Transverse colon (tissue), 4 donors: ENCODE results near the gene ANO9. TPM values are rescaled to one million over a fixed set of nuclear protein-coding genes. Genes with fewer than 3 reads are reported as not detected.

Experiments
- DNase-seq: peaks from one replicate; pipeline ENCODE4 v3.0.0-alpha.2; 2019
- H3K27ac ChIP-seq, 4 donors: fragments of 200-600 bp; sonication (generic); 2 replicates each; pipeline ENCODE4 v1.5.1; 2016 to 2018; ENCODE audit warnings: inconsistent platforms in 4 of 4
- H3K27me3 ChIP-seq: fragments of 200-600 bp; sonication (generic); 2 replicates; pipeline ENCODE4 v1.5.1; 2017; ENCODE audit warnings: inconsistent platforms
- H3K36me3 ChIP-seq, 4 donors: fragments of 200-600 bp; sonication (generic); 2 replicates each; pipeline ENCODE4 v1.5.1; 2017 to 2019; ENCODE audit warnings: inconsistent platforms in 4 of 4
- H3K4me1 ChIP-seq, 4 donors: fragments of 200-600 bp; sonication (generic); 2 replicates each; pipeline ENCODE4 v1.5.1; 2017 to 2020; ENCODE audit warnings: inconsistent platforms in 4 of 4
- H3K4me3 ChIP-seq, 4 donors: fragments of 200-600 bp; sonication (generic); 1 replicate in 1 of 4; 2 replicates in 3 of 4; pipeline versions ENCODE4 v1.5.1 to v1.6.1; 2017 to 2019; ENCODE audit warnings: inconsistent platforms in 4 of 4
- H3K9me3 ChIP-seq, 2 donors: fragments of 200-600 bp; sonication (generic); 2 replicates each; pipeline ENCODE4 v1.5.1; 2017 to 2019; ENCODE audit warnings: inconsistent platforms in 2 of 2
- EP300 ChIP-seq: sonication (generic); formaldehyde crosslinking; IDR thresholded peaks from one replicate; pipeline ENCODE4 v1.6.1; 2017; ENCODE audit warnings: antibody characterized with exemption, low read depth
- POLR2A ChIP-seq: fragments of 450-650 bp; IDR thresholded peaks from one replicate; pipeline ENCODE4 v1.6.1; 2016; ENCODE audit warnings: antibody characterized with exemption, mild to moderate bottlenecking, moderate library complexity
- POLR2AphosphoS5 ChIP-seq, 3 donors: sonication (generic); formaldehyde crosslinking; IDR thresholded peaks; one replicate each; pipeline ENCODE4 v1.6.1; 2016; ENCODE audit warnings: antibody characterized with exemption in 3 of 3
- WGBS, 2 donors: methylation state at CpG; one replicate each; pipeline ENCODE4 v1.1.5; 2018; ENCODE audit warnings: low coverage in 1 of 2; 5-methylcytosine and 5-hydroxymethylcytosine counted together
- in situ Hi-C, 4 donors: fragments of 200-750 bp; cut with MboI; loops; one replicate each; pipeline versions ENCODE4 v1.15.0 to v1.15.1; 2017; ENCODE audit warnings: low sequenced_read_pairs in 3 of 4, low pct_ligation_motif_present in 1 of 4, low pct_unique_long_range_greater_than_20kb in 1 of 4
- intact Hi-C: fragments of 100-400 bp; cut with DNase I; formaldehyde crosslinking; loops from one replicate; pipeline ENCODE4 v1.15.1; 2023; ENCODE audit warnings: low total_unique reads
- total RNA-seq, 4 donors: library from RNA; depleted of rRNA; stranded (reverse); fragments of >200 nt; gene quantifications; one replicate each; pipeline ENCODE4 v1.1.0, GENCODE V29; 2016
- TF ChIP-seq, protein P1 (sequence below), 5 experiments: fragments of 200-600 bp in 3 of 5; fragments of 450-650 bp in 2 of 5; sonication (generic) in 3 of 5; IDR thresholded peaks; 1 replicate in 2 of 5; 2 replicates in 3 of 5; pipeline ENCODE4 v1.5.1; 2016 to 2017; ENCODE audit warnings: antibody characterized with exemption in 5 of 5, inconsistent platforms in 3 of 5, mild to moderate bottlenecking in 2 of 5, moderate library complexity in 1 of 5

Gene ANO9
- total RNA-seq, 4 donors from 2014 or later: 117 to 490 (median 296) TPM

DNA sequence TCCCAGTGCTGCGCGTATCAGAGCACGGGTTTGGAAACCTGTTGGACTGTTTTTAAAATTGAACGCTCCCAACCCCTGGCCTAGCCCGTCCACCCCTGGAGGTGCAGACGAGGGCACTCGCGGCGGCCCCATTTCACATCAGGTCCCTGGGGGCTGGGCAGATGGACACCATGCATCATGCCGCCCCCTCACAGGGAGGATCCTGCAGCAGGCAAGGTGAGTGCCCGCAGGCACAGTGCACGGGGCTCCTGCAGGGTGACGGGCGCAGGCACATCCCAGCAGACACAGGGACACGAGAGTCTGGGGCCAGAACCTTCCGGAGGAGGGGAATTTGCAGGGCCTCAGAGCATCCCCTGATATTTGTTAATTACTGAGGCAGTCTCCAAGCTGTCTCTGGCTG is 7.3 kb downstream of the ANO9 start:
- no peaks in the 10 kb centered on the region for H3K27me3 ChIP-seq
- WGBS, 2 donors: 90 to 93% methylated on average over 3 to 16 of the region's 16 CpGs
- H3K4me1 ChIP-seq: no peaks in the 10 kb centered on the region
- no peak for DNase-seq
- in situ Hi-C loops (no loop called here), intact Hi-C loops (no loop called here)
- H3K9me3 ChIP-seq: no peaks in the 10 kb centered on the region
- TF ChIP-seq EP300 (no peak), POLR2A (no peak), POLR2AphosphoS5 (IDR thresholded peaks at IDR 0.05) (no peak)
- TF ChIP-seq, protein P1, sequence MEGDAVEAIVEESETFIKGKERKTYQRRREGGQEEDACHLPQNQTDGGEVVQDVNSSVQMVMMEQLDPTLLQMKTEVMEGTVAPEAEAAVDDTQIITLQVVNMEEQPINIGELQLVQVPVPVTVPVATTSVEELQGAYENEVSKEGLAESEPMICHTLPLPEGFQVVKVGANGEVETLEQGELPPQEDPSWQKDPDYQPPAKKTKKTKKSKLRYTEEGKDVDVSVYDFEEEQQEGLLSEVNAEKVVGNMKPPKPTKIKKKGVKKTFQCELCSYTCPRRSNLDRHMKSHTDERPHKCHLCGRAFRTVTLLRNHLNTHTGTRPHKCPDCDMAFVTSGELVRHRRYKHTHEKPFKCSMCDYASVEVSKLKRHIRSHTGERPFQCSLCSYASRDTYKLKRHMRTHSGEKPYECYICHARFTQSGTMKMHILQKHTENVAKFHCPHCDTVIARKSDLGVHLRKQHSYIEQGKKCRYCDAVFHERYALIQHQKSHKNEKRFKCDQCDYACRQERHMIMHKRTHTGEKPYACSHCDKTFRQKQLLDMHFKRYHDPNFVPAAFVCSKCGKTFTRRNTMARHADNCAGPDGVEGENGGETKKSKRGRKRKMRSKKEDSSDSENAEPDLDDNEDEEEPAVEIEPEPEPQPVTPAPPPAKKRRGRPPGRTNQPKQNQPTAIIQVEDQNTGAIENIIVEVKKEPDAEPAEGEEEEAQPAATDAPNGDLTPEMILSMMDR (IDR thresholded peaks at IDR 0.05): no peak
- no peak overlapping the region for H3K27ac ChIP-seq
- H3K36me3 ChIP-seq: no peaks in the 10 kb centered on the region
- H3K4me3 ChIP-seq: no peak overlapping the region

DNA sequence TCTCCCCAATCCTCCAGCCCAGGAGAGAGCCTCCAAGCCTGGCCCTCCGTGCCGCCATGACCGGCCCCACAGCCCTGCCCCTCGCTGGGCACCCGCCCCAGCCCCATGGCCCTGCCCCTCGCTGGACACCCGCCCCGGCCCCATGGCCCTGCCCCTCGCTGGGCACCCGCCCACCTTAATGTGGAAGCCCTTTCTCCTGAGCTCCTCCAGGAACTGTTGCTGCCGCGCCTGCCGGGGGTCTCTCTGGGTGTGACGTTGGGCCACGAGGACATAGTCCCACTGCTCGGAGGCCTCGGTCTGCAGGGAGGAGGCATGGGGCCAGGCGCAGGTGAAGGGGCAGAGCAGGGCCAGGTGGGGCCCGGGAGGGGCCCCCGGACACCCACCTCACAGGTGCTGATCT is 8.2 kb downstream of the ANO9 start:
- no peak for DNase-seq

DNA sequence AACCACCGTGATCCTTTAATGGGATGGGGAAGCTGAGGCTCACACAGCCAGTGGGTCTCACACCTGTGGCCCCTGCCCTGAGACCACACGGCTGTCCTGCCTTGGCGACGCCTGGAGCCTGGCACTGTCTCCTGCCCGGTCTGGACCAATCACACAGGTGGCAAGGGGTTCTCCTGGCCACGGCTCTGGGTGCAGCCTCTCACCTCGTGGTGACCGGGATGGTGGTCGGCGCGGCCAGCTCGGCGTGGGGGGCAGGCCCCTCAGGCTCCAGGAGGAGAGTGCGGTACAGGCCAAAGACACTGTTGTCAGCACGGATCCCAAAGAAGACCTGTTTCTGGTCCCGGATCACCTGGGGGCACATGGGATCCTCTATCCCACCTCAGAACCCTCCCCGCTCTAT is 8.7 kb downstream of the ANO9 start:
- TF ChIP-seq, protein P1 (IDR thresholded peaks at IDR 0.05): no peak
- no peak for TF ChIP-seq EP300
- TF ChIP-seq POLR2A: no peak
- no peak for TF ChIP-seq POLR2AphosphoS5 (IDR thresholded peaks at IDR 0.05)
- peak; percentile 7 for DNase-seq
- no peaks in the 10 kb centered on the region for H3K9me3 ChIP-seq
- no peak overlapping the region for H3K4me3 ChIP-seq
- no peaks in the 10 kb centered on the region for H3K27me3 ChIP-seq
- no peaks in the 10 kb centered on the region for H3K36me3 ChIP-seq
- in situ Hi-C loops: no loop called here
- intact Hi-C loops: no loop called here
- H3K4me1 ChIP-seq: no peaks in the 10 kb centered on the region
- no peak overlapping the region for H3K27ac ChIP-seq
- WGBS, 2 donors: 92 to 95% methylated on average over 3 to 17 of the region's 17 CpGs

More for the DNA sequence above, 8.2 kb downstream of the ANO9 start:
- Histone ChIP-seq H3K4me3 (no peak overlapping the region), H3K27ac (no peak overlapping the region), H3K36me3 (no peaks in the 10 kb centered on the region), H3K4me1 (no peaks in the 10 kb centered on the region), H3K9me3 (no peaks in the 10 kb centered on the region), H3K27me3 (no peaks in the 10 kb centered on the region)
- 83 to 91% methylated on average over 4 to 18 of the region's 20 CpGs for WGBS, 2 donors
- in situ Hi-C loops: no loop called here
- TF ChIP-seq, protein P1 (IDR thresholded peaks at IDR 0.05): no peak
- TF ChIP-seq EP300: no peak
- TF ChIP-seq POLR2A: no peak
- no peak for TF ChIP-seq POLR2AphosphoS5 (IDR thresholded peaks at IDR 0.05)
- intact Hi-C loops: no loop called here

DNA sequence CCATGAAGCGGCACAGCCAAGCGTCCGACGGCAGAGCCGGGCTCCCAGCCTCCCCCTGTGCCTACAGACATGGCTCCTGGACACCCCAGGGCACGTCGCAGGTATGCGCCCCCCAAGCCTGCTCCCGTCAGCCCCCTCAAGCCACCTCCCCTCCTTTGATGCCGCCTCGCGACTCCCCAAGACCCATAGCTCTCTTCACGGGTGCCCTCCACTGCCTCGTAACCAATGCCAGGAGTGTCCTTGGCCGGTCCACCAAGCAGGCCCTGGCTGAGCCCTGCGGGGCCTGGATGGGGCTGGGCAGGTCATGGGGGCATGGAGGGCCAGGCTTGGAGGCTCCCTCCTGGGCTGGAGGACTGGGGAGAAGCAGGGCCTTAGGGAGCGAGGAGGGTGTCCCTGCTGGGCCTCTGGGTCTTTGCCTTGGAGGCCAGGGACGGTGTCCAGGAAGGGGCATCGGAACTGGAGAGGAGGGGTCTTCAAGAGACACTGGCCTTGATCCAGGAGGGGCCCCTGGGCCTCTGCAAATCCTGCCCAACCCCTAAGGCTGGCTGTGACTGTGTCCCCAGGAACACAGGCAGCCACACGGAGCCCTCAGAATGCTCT is 9.2 kb downstream of the ANO9 start:
- no peaks in the 10 kb centered on the region for H3K9me3 ChIP-seq
- intact Hi-C loops: no loop called here

More for the DNA sequence above, 9.2 kb downstream of the ANO9 start:
- H3K4me1 ChIP-seq: no peaks in the 10 kb centered on the region
- H3K27ac ChIP-seq: no peak overlapping the region
- TF ChIP-seq POLR2A (no peak), POLR2AphosphoS5 (IDR thresholded peaks at IDR 0.05) (no peak), EP300 (no peak)
- TF ChIP-seq, protein P1 (IDR thresholded peaks at IDR 0.05): no peak
- no peaks in the 10 kb centered on the region for H3K36me3 ChIP-seq
- WGBS, 2 donors: 88% methylated on average over 20 of the region's 20 CpGs; no CpG with 5 or more reads in 1 of the 2 donors
- in situ Hi-C loops: no loop called here
- no peak overlapping the region for H3K4me3 ChIP-seq
- H3K27me3 ChIP-seq: no peaks in the 10 kb centered on the region
- DNase-seq: no peak
